IPS-18a (cell line): ENCODE data around the gene MYL6.

ENCODE experiments used
- H3K27ac ChIP-seq: one replicate; pipeline ENCODE4 v1.5.1; 2013; ENCODE audit warnings: low read length
- H3K27me3 ChIP-seq: one replicate; pipeline ENCODE4 v1.6.1; 2013; ENCODE audit warnings: mild to moderate bottlenecking, low read length; ENCODE audit not compliant: control insufficient read depth, insufficient read depth
- H3K36me3 ChIP-seq: one replicate; pipeline ENCODE4 v1.6.1; 2013; ENCODE audit warnings: low read depth, low read length; ENCODE audit not compliant: control insufficient read depth
- H3K4me1 ChIP-seq: one replicate; pipeline ENCODE4 v1.6.1; 2013; ENCODE audit warnings: low read depth, low read length; ENCODE audit not compliant: control insufficient read depth
- H3K4me3 ChIP-seq: one replicate; pipeline ENCODE4 v1.5.1; 2013; ENCODE audit warnings: low read length
- H3K9ac ChIP-seq: one replicate; pipeline ENCODE4 v1.6.1; 2013; ENCODE audit warnings: mild to moderate bottlenecking, low read length, moderate library complexity
- H3K9me3 ChIP-seq: one replicate; pipeline ENCODE4 v1.6.1; 2013; ENCODE audit warnings: low read depth, low read length; ENCODE audit not compliant: control insufficient read depth

MYL6 gene

GRCh38 chr12:56161690-56162351 lies 3.7 kb downstream of the MYL6 start:
- no peak overlapping the region for H3K4me3 ChIP-seq
- H3K36me3 ChIP-seq, result peaks cover 67% of the 10 kb centered on the region
- H3K27ac ChIP-seq, result no peak overlapping the region
- no peaks in the 10 kb centered on the region for H3K27me3 ChIP-seq
- peaks cover 26% of the 10 kb centered on the region for H3K4me1 ChIP-seq
- no peak overlapping the region for H3K9ac ChIP-seq
- no peaks in the 10 kb centered on the region for H3K9me3 ChIP-seq

DNA sequence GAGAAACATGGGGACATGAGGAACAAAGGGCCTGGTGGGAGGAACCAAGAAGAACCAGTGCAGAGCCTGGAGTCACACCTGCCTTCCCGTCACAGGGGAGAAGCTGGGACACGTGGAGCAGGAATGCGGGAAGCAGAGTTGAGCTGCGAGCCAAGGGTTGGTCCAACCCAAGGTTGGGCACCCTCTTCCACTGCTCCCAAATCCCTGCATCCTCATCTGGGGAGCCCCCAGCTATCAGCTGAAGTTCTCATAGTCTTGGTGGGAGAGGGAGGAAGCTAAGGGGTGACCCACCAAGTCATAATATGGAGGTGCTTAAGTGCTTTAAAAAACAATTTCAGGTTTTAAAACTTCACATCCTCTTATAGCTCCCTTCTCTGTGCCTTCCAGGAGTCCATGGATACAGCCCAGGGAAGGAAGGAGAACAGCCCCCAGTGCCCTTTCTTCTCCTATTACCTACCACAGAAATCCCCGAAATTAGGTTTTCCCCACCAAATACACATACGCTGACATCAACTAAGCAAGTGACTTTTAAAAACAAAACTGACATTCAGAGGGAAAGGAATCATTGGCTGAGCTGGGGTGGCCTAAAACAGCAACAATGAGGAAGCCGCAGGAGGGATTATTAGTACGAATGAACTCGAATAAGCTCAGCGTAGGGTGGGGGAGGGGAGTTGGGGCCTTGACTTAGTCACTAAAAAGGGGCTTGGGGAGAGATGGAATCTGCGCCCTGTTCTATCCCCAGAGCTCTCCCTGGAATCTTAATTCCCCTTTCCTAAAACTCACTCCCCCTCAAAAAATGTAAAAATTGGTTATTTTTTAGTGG lies 4.5 kb downstream of the MYL6 start:
- Histone ChIP-seq H3K4me1 (peaks cover 26% of the 10 kb centered on the region), H3K27ac (no peak overlapping the region), H3K4me3 (no peak overlapping the region), H3K9ac (no peak overlapping the region), H3K36me3 (peaks cover 72% of the 10 kb centered on the region), H3K27me3 (no peaks in the 10 kb centered on the region), H3K9me3 (no peaks in the 10 kb centered on the region)

DNA sequence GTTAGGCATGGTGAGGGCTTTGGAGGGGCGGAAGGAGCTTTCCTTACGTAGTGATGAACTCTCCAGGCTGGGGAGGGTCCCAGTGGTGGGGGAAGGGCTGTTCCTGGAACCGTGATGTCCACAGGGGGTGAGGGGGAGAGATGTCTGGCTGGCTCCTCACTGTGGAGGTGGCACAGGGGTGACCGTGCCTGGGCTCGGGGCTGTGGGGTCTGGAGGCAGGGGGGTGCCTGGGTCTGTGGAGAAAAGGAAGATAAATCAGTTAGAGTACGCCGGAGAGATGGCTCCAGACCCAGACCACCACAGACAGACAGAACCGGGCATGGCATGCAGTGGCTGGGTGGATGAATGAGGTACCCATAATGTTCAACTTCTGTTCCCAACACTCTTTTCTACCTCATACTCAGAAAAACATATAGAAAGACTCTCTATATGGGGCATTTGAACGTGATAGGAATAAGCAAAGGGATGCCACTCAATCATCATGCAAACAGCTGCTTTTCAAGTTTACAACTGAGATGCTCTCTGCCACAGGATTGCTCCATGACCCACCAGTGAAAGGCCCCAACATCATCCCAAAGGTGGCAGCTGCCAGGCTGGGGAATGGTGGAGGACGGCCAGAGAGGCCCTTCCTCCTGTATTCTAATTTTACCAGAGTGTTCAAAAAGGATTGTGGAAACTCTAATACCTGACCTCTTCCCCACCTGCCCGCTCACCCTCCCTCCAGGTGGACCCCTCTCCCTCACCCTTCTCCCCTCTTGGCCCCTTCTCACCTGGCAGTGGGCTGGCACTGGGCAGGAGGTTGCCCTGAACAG lies 5.6 kb downstream of the MYL6 start:
- Histone ChIP-seq H3K9ac (no peak overlapping the region), H3K9me3 (no peaks in the 10 kb centered on the region), H3K27ac (no peak overlapping the region), H3K4me1 (peaks cover 26% of the 10 kb centered on the region), H3K4me3 (no peak overlapping the region), H3K27me3 (no peaks in the 10 kb centered on the region), H3K36me3 (peaks cover 82% of the 10 kb centered on the region)

DNA sequence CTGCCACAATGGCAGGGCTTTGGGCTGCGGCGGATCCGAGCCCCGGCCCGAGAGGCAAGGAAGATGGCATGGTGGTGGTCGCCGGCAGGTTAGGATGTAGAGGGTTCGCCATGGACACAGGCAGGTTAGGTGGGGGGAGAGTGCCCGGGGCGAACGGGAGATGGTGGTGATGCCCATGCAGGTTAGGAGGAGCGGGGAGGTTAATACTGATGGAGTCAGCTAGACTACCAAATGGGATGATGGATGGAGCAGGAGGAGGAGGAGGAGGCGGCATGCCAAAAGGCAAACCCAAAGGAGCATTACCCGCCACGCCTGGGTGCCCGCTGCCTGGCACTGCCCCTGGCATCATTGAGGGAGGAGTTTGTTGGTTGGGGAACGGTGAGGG lies 6.2 kb downstream of the MYL6 start:
- H3K27ac ChIP-seq, result no peak overlapping the region
- no peaks in the 10 kb centered on the region for H3K9me3 ChIP-seq
- peaks cover 25% of the 10 kb centered on the region for H3K4me1 ChIP-seq
- H3K27me3 ChIP-seq, result no peaks in the 10 kb centered on the region
- no peak overlapping the region for H3K9ac ChIP-seq
- no peak overlapping the region for H3K4me3 ChIP-seq
- peaks cover 85% of the 10 kb centered on the region for H3K36me3 ChIP-seq

GRCh38 chr12:56165369-56165768 lies 7.2 kb downstream of the MYL6 start:
- Histone ChIP-seq H3K27me3 (no peaks in the 10 kb centered on the region), H3K9ac (no peak overlapping the region), H3K4me1 (peaks cover 15% of the 10 kb centered on the region), H3K4me3 (no peak overlapping the region), H3K36me3 (peaks cover 85% of the 10 kb centered on the region), H3K9me3 (no peaks in the 10 kb centered on the region), H3K27ac (no peak overlapping the region)

GRCh38 chr12:56169229-56169759 lies 11.1 kb downstream of the MYL6 start:
- Histone ChIP-seq H3K4me1 (no peaks in the 10 kb centered on the region), H3K9ac (no peak overlapping the region), H3K27me3 (no peaks in the 10 kb centered on the region), H3K36me3 (peaks cover 86% of the 10 kb centered on the region), H3K27ac (no peak overlapping the region), H3K9me3 (no peaks in the 10 kb centered on the region), H3K4me3 (no peak overlapping the region)

DNA sequence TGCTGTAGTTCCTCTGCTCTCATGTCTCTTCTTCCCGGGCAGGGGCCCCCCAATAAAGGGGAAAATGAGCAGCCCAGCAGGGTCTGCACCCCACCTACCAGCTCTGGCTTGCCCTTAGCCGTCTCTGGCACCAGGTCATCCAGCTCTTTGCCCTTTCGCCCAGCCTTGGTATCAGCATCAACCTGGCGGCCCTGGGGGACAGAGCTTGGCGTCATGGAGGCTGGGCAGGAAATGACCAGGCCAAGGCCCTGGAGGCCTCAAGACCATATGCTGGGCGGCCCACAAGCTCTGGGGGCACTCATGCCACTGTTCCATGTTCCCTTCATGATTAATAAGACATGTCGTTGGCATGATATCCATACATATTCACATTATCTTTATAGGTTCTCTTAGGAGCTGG lies 14.7 kb downstream of the MYL6 start:
- Histone ChIP-seq H3K36me3 (peaks cover 83% of the 10 kb centered on the region), H3K4me1 (no peaks in the 10 kb centered on the region), H3K27me3 (no peaks in the 10 kb centered on the region), H3K4me3 (no peak overlapping the region), H3K27ac (no peak overlapping the region), H3K9me3 (no peaks in the 10 kb centered on the region), H3K9ac (no peak overlapping the region)

DNA sequence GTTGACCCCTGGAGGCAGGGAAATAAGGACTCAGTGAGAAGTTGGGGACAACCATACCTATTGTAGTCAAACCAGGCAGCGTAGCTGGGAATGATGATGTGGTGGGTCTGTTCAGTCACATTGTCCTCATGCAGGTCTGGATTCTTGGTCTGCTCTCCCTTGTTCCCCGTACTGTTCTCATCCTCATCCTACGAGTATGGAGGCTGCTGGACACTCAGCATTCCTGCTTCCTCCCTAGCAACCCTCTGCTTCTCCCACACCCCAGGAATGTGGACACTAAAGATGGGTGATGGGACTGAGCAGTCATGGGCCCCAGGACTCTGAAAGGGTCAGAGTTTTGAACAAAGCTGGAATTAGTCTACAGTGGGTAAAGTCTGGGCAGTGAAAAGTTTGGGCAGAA lies 20.2 kb downstream of the MYL6 start:
- H3K36me3 ChIP-seq, result peaks cover 74% of the 10 kb centered on the region
- no peak overlapping the region for H3K9ac ChIP-seq
- H3K4me3 ChIP-seq, result no peak overlapping the region
- no peaks in the 10 kb centered on the region for H3K4me1 ChIP-seq
- no peaks in the 10 kb centered on the region for H3K27me3 ChIP-seq
- H3K9me3 ChIP-seq, result no peaks in the 10 kb centered on the region
- no peak overlapping the region for H3K27ac ChIP-seq

DNA sequence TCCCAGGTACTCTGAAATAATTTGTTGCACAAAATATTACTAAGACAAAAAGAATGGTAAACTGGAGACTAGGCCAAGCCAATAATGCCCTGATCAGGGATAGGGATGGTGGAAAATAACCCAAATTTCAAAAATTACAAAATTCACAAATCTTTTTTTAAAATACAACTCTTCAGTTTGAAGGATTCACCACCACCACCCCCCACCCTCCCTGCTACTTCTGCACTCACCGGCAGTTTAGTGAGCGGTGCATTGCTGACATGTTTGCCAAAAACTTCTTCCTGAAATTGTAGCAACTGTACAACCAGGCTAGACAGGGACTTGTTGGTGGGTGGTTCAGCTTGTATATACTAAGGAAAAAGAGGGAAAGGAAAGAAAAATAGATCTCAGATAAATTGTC lies 28.8 kb downstream of the MYL6 start:
- Histone ChIP-seq H3K4me1 (peaks cover 9% of the 10 kb centered on the region), H3K36me3 (peaks cover 38% of the 10 kb centered on the region), H3K4me3 (no peak overlapping the region), H3K27ac (no peak overlapping the region), H3K27me3 (no peaks in the 10 kb centered on the region), H3K9me3 (no peaks in the 10 kb centered on the region), H3K9ac (no peak overlapping the region)

- Histone ChIP-seq H3K9me3 (no peaks in the 10 kb centered on the region), H3K4me1 (peaks cover 9% of the 10 kb centered on the region), H3K27me3 (no peaks in the 10 kb centered on the region), H3K4me3 (peak overlapping the region; percentile 92), H3K9ac (peak overlapping the region; percentile 92), H3K36me3 (peaks cover 31% of the 10 kb centered on the region), H3K27ac (peak overlapping the region; percentile 82)
Observed at GRCh38 chr12:56188131-56188777, 30.1 kb downstream of the MYL6 start.

DNA sequence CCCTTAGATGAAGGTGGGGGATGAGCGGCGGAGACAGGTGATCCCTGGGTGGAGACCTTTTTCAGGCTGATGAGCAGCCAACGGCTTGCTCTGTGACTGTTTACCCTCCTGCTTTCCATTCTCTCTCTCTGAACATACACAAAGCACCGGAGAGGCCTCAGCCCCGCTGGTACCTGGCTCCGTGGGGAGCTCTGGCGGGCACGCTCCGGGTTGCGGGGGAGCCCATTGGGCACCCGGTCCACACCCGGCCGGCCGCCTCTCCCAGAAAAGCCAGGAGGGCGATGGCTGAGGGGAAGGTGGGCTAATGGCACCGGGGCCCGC lies 30.6 kb downstream of the MYL6 start:
- Histone ChIP-seq H3K4me1 (peaks cover 9% of the 10 kb centered on the region), H3K27me3 (no peaks in the 10 kb centered on the region), H3K36me3 (peaks cover 27% of the 10 kb centered on the region), H3K27ac (peak overlapping the region; percentile 82), H3K9me3 (no peaks in the 10 kb centered on the region), H3K9ac (peak overlapping the region; percentile 92), H3K4me3 (peak overlapping the region; percentile 92)
